ENCODE data around the gene SPDEF. TPM values are rescaled to one million over a fixed set of nuclear protein-coding genes. Genes with fewer than 3 reads are reported as not detected.
A peak's percentile ranks its signal among the peaks of the same experiment; 100 is the strongest.

Gene SPDEF
- total and polyA plus RNA-seq, 3 experiments from 2014 or later = not detected

- H3K4me3 Mint-ChIP-seq = no peak overlapping the region
- peaks cover 3 to 5% (median 5%) of the 10 kb centered on the region in 3 donors for H3K4me1 Mint-ChIP-seq
- Histone ChIP-seq H3K4me1 (ENCODE audit: insufficient read depth, low read length) (no peaks in the 10 kb centered on the region), H3K27me3 (ENCODE audit: insufficient read depth, low read length, poor library complexity, severe bottlenecking) (no peaks in the 10 kb centered on the region), H3K27ac (ENCODE audit: low read depth, low read length) (no peak overlapping the region), H3K9me3 (ENCODE audit: low read length) (no peaks in the 10 kb centered on the region), H3K4me3 (ENCODE audit: low read length) (no peak overlapping the region), H3K36me3 (ENCODE audit: insufficient read depth, low read length) (no peaks in the 10 kb centered on the region)
- H3K36me3 Mint-ChIP-seq = no peaks in the 10 kb centered on the region
- ChIA-PET POLR2A (no interaction called here), CTCF (no interaction called here)
- H3K27me3 Mint-ChIP-seq = peaks cover 4 to 5% of the 10 kb centered on the region in 2 donors
- no peak for DNase-seq
- H3K9me3 Mint-ChIP-seq = no peaks in the 10 kb centered on the region
- H3K27ac Mint-ChIP-seq = peak overlapping the region in 1 of 8 donors; percentile 12
Observed at GRCh38 chr6:34573567-34574183, 17.5 kb upstream of the SPDEF start.

- Histone ChIP-seq H3K4me1 (ENCODE audit: insufficient read depth, low read length) (no peaks in the 10 kb centered on the region), H3K4me3 (ENCODE audit: low read length) (no peak overlapping the region), H3K27ac (ENCODE audit: low read depth, low read length) (no peak overlapping the region), H3K27me3 (ENCODE audit: insufficient read depth, low read length, poor library complexity, severe bottlenecking) (no peaks in the 10 kb centered on the region), H3K36me3 (ENCODE audit: insufficient read depth, low read length) (no peaks in the 10 kb centered on the region), H3K9me3 (ENCODE audit: low read length) (no peaks in the 10 kb centered on the region)
- POLR2A ChIA-PET = no interaction called here
- Mint-ChIP-seq H3K9me3 (no peaks in the 10 kb centered on the region), H3K4me1 (peaks cover 3 to 5% (median 5%) of the 10 kb centered on the region in 3 donors), H3K27ac (no peak overlapping the region), H3K36me3 (no peaks in the 10 kb centered on the region), H3K27me3 (peaks cover 10% of the 10 kb centered on the region in 2 donors), H3K4me3 (no peak overlapping the region)
- DNase-seq = no peak
- CTCF ChIA-PET = no interaction called here
Observed at GRCh38 chr6:34572585-34572984, 16.5 kb upstream of the SPDEF start.

GRCh38 chr6:34572021-34572420, 15.9 kb upstream of the SPDEF start:
- no peaks in the 10 kb centered on the region for H3K36me3 Mint-ChIP-seq

GRCh38 chr6:34571388-34571787, 15.3 kb upstream of the SPDEF start:
- Histone ChIP-seq H3K9me3 (ENCODE audit: low read length) (no peaks in the 10 kb centered on the region), H3K4me3 (ENCODE audit: low read length) (no peak overlapping the region), H3K4me1 (ENCODE audit: insufficient read depth, low read length) (no peaks in the 10 kb centered on the region), H3K27ac (ENCODE audit: low read depth, low read length) (no peak overlapping the region), H3K27me3 (ENCODE audit: insufficient read depth, low read length, poor library complexity, severe bottlenecking) (no peaks in the 10 kb centered on the region), H3K36me3 (ENCODE audit: insufficient read depth, low read length) (no peaks in the 10 kb centered on the region)
- Mint-ChIP-seq H3K27ac (no peak overlapping the region), H3K27me3 (peaks cover 19% of the 10 kb centered on the region in 2 donors), H3K4me3 (no peak overlapping the region), H3K36me3 (no peaks in the 10 kb centered on the region), H3K9me3 (no peaks in the 10 kb centered on the region), H3K4me1 (peaks cover 3 to 5% (median 4%) of the 10 kb centered on the region in 3 donors)
- ChIA-PET POLR2A (no interaction called here), CTCF (no interaction called here)
- DNase-seq = no peak

More at GRCh38 chr6:34572021-34572420, 15.9 kb upstream of the SPDEF start:
- Histone ChIP-seq H3K27me3 (ENCODE audit: insufficient read depth, low read length, poor library complexity, severe bottlenecking) (no peaks in the 10 kb centered on the region), H3K27ac (ENCODE audit: low read depth, low read length) (no peak overlapping the region), H3K36me3 (ENCODE audit: insufficient read depth, low read length) (no peaks in the 10 kb centered on the region), H3K9me3 (ENCODE audit: low read length) (no peaks in the 10 kb centered on the region), H3K4me3 (ENCODE audit: low read length) (no peak overlapping the region), H3K4me1 (ENCODE audit: insufficient read depth, low read length) (no peaks in the 10 kb centered on the region)
- Mint-ChIP-seq H3K4me1 (peaks cover 3 to 5% (median 5%) of the 10 kb centered on the region in 3 donors), H3K27me3 (peaks cover 13 to 15% of the 10 kb centered on the region in 2 donors), H3K27ac (no peak overlapping the region), H3K4me3 (no peak overlapping the region), H3K9me3 (no peaks in the 10 kb centered on the region)
- CTCF ChIA-PET = no interaction called here
- no peak for DNase-seq
- POLR2A ChIA-PET = no interaction called here

DNA sequence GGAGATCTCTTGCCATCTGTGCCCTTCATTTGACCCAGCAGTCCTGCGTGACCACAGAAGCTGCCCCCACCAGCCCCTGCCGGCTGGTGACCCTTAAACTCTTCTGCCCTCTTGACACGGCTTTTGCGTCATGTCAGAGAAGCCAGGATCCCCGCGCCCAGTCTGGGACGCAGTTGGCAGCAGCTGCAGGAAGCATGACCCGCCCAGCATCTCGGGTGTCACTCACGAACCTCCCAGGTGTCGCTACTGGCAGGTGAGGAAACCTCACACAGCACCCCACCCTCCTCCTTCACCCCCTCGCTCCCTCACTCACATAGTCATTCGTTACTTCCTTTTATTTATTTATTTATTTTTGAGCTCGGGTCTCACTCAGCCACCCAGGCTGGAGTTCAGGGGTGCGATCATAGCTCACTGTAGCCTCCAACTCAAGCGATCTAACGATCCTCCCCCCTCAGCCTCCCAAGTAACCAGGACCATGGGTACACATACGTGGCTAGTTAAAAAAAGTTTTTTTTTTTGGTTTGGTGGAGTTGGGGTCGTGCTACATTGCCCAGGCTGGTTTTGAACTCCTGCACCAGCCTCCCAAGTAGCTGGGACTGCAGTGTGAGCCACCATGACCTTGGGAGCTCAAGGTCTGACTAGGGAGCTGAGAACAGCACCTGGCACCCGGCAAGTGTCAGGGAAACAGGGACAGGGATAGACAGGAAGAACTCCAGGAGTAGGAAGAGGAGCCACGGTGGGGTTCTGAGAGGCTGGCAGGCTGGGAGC, 14.1 kb upstream of the SPDEF start:
- H3K27me3 Mint-ChIP-seq = peaks cover 19 to 23% of the 10 kb centered on the region in 2 donors
- no peaks in the 10 kb centered on the region for H3K9me3 ChIP-seq (ENCODE audit: low read length)
- no peak for DNase-seq
- no peaks in the 10 kb centered on the region for H3K9me3 Mint-ChIP-seq
- no peaks in the 10 kb centered on the region for H3K27me3 ChIP-seq (ENCODE audit: insufficient read depth, low read length, poor library complexity, severe bottlenecking)
- no peak overlapping the region for H3K4me3 ChIP-seq (ENCODE audit: low read length)
- no peak overlapping the region for H3K4me3 Mint-ChIP-seq
- H3K27ac ChIP-seq (ENCODE audit: low read depth, low read length) = no peak overlapping the region
- H3K27ac Mint-ChIP-seq = peak overlapping the region in 1 of 8 donors; percentile 43
- no peaks in the 10 kb centered on the region for H3K36me3 Mint-ChIP-seq
- H3K4me1 Mint-ChIP-seq = peaks cover 0 to 1% (median 0%) of the 10 kb centered on the region in 3 donors
- ChIA-PET POLR2A (no interaction called here), CTCF (interaction anchor here (0.8 to 0.9 kb wide), 2 partner anchors 39 to 110 kb away, joined by 3 read pairs; no protein-coding TSS in a partner anchor)
- H3K4me1 ChIP-seq (ENCODE audit: insufficient read depth, low read length) = no peaks in the 10 kb centered on the region
- H3K36me3 ChIP-seq (ENCODE audit: insufficient read depth, low read length) = no peaks in the 10 kb centered on the region

GRCh38 chr6:34569361-34569973, 13.3 kb upstream of the SPDEF start:
- Mint-ChIP-seq H3K27ac (no peak overlapping the region), H3K27me3 (peaks cover 19 to 23% of the 10 kb centered on the region in 2 donors), H3K4me3 (no peak overlapping the region), H3K4me1 (peaks cover 0 to 1% (median 0%) of the 10 kb centered on the region in 3 donors), H3K36me3 (no peaks in the 10 kb centered on the region), H3K9me3 (no peaks in the 10 kb centered on the region)
- ChIA-PET POLR2A (no interaction called here), CTCF (interaction anchor here (0.9 kb wide), 1 partner anchor 40 kb away, joined by 3 read pairs; no protein-coding TSS in a partner anchor)
- Histone ChIP-seq H3K9me3 (ENCODE audit: low read length) (no peaks in the 10 kb centered on the region), H3K4me3 (ENCODE audit: low read length) (no peak overlapping the region), H3K4me1 (ENCODE audit: insufficient read depth, low read length) (no peaks in the 10 kb centered on the region), H3K27me3 (ENCODE audit: insufficient read depth, low read length, poor library complexity, severe bottlenecking) (no peaks in the 10 kb centered on the region), H3K27ac (ENCODE audit: low read depth, low read length) (no peak overlapping the region), H3K36me3 (ENCODE audit: insufficient read depth, low read length) (no peaks in the 10 kb centered on the region)
- DNase-seq = no peak

DNA sequence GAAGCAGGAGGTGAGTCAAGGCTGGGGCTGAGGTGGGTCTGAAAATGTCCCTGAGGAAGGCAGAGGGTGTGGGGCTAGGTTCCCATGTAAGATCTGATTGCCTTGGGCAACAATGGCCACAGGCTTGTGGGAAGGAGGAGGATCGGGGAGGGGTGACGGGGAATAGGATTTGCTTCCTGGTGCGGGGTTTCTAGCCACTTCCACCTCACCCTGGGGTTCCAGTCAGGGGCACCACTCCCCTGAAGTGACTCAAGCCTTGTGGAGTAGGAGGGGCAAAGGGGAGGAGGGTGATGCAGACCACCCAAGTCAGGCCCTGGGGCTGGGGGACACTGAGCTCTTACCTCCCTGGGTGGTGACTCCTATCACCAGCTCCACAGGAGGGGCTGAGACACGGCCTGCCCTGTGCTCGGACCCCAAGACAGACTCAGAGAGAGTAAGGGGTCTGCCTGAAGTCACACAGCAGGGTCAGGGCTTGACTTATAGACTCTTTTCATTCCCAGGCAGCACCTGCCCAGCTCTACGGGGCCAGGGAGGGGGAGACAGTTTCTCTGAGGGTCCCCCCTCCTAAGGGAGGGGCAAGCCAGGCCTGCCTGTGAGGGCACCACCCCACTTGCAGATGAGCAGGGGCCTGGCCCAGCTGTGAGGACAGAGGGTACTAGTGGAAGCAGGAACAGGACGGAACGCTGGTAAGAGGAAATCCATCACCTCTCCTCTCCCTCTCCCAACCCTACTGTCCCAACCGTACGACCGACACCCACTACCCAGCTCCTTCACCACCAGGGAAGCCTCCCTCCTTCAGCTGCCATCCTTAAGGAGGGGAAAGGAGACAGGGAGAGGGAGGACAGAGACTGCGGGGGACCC, 12.4 kb upstream of the SPDEF start:
- ChIA-PET CTCF (no interaction called here), POLR2A (interaction anchor here (0.6 kb wide), 1 partner anchor 339 kb away, joined by 5 read pairs; no protein-coding TSS in a partner anchor)
- Histone ChIP-seq H3K4me1 (ENCODE audit: insufficient read depth, low read length) (no peaks in the 10 kb centered on the region), H3K4me3 (ENCODE audit: low read length) (no peak overlapping the region), H3K36me3 (ENCODE audit: insufficient read depth, low read length) (no peaks in the 10 kb centered on the region), H3K27ac (ENCODE audit: low read depth, low read length) (no peak overlapping the region), H3K9me3 (ENCODE audit: low read length) (no peaks in the 10 kb centered on the region), H3K27me3 (ENCODE audit: insufficient read depth, low read length, poor library complexity, severe bottlenecking) (no peaks in the 10 kb centered on the region)
- no peaks in the 10 kb centered on the region for H3K36me3 Mint-ChIP-seq
- no peak for DNase-seq
- H3K27ac Mint-ChIP-seq = peak overlapping the region in 1 of 8 donors; percentile 47
- H3K9me3 Mint-ChIP-seq = no peaks in the 10 kb centered on the region
- H3K27me3 Mint-ChIP-seq = peaks cover 21 to 25% of the 10 kb centered on the region in 2 donors
- no peak overlapping the region for H3K4me3 Mint-ChIP-seq
- H3K4me1 Mint-ChIP-seq = no peaks in the 10 kb centered on the region
